GM18505 (cell line): ENCODE results near the gene CHAD.
"Not testable (repeated sequence)": the region's sequence is repeated elsewhere in the genome, so short reads cannot be mapped to it uniquely, and the experiment has no call there.

Experiments
- ATAC-seq: cut with Tn5 transposase; IDR thresholded peaks from one replicate; pipeline ENCODE4 v1.9.1; 2021; ENCODE audit not compliant: unreplicated experiment
- POLR2A ChIP-seq: IDR thresholded peaks from 4 replicates; pipeline ENCODE4 v1.6.1; 2011; ENCODE audit warnings: borderline replicate concordance; ENCODE audit not compliant: insufficient read depth, insufficient read length; ENCODE audit errors: extremely low read depth

CHAD gene

GRCh38 chr17:50447870-50448595 lies 20.6 kb downstream of the CHAD start:
- TF ChIP-seq POLR2A = no peak

GRCh38 chr17:50445730-50446325 lies 22.9 kb downstream of the CHAD start:
- ATAC-seq = no peak
- TF ChIP-seq POLR2A = no peak

More at GRCh38 chr17:50447870-50448595, 20.6 kb downstream of the CHAD start:
- no peak for ATAC-seq

- ATAC-seq = no peak
- no peak for TF ChIP-seq POLR2A
Measured at GRCh38 chr17:50444841-50445715, 23.6 kb downstream of the CHAD start.

GRCh38 chr17:50443505-50443974 lies 25.1 kb downstream of the CHAD start:
- no peak for TF ChIP-seq POLR2A
- no peak for ATAC-seq

DNA sequence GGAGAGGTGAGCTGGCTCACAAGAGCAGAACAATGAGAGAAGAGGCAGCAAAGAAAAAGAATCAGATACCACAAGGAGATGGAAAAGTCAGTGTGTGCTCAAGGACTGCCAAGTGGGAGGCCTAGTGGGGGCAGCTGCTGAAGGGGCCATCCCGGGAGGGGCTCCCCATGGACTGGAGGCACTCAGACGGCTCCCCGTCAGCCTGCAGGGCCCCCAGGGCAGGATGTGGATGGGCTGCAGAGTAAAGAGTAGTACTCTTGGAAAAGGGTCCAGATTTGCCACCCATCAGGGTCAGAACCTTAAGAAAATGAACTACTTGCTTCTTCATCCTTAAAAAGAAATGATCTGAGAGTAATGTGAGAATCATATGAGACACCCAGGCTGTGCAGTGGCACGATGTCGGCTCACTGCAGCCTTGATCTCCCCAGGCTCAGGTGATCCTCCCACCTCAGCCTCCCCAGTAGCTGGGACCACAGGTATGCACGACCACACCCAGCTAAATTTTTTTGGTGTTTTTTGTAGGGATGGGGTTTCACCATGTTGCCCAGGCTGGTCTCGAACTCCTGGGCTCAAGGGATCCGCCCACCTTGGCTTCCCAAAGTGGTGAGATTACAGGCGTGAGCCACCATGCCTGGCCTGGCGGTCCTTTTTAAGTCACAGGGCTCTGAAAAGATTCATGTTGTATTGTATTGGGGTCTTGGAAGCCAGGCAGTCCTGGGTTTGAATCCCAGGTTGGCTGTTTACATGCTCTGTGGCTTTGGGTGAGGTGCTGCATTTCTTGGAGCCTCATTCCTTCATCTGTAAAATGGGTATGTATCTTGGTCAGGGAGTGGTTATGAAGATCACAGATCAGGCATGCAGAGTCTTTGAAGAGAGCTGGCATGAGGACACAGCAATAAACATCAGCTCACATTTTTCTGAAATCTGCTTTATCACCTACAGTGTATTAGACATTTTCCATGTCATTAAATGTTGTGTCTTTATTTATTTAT lies 27.5 kb downstream of the CHAD start:
- TF ChIP-seq POLR2A = no peak
- ATAC-seq = no peak

DNA sequence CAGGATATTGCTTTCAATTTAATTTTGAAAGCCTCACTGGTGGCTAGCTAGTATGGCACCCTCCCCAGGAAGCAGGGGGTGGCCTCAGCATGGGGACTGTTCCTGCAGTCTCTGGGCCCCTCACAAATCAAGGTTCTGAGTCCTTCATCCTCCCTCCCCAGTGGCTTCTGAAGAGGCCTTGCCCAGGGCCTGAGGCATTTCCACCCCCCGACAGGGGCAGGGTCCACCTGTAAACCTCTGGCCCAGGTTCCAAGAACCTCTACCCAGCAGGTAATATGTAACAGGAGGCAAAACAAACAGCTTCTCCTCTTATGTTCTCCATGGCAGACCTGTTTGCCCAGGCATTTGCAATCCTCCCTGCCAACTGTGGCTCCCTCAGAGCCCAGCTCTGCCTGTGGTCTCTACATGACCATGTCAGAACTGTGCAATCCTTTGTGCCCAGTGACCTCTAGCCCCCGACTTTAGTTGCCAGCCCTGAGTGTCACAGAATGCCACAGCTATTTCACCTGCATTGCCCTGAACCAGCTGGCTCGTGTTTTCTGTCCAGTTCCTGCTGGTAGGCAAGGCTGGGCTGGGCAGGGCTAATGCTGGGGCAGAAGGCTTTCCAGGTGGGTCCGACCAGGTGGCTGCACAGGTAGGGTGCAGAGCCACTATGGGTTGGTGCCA lies 28.4 kb downstream of the CHAD start:
- no peak for ATAC-seq
- TF ChIP-seq POLR2A = no peak

- TF ChIP-seq POLR2A = no peak
- ATAC-seq = no peak
Measured at GRCh38 chr17:50439008-50439407, 29.7 kb downstream of the CHAD start.

DNA sequence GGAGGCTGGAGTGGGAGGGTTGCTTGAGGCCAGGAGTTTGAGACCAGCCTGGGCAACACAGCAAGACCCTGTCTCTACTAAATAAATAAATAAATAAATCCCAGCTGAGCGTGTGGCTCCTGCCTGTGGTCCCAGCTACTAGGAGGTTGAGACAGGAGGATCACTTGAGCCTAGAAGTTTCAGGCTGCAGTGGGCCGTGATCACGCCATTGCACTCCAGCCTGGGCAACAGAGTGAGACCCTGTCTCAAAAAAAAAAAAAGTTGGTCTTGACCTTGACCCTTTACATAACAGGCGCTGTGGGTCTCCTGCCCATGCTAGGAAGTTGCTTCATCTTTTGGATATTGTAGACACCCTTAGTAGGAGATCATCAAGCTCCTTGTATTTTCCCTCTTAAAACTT lies 31.3 kb downstream of the CHAD start:
- TF ChIP-seq POLR2A = no peak
- no peak for ATAC-seq

GRCh38 chr17:50432125-50432762 lies 36.4 kb downstream of the CHAD start:
- ATAC-seq = no peak
- TF ChIP-seq POLR2A = no peak

DNA sequence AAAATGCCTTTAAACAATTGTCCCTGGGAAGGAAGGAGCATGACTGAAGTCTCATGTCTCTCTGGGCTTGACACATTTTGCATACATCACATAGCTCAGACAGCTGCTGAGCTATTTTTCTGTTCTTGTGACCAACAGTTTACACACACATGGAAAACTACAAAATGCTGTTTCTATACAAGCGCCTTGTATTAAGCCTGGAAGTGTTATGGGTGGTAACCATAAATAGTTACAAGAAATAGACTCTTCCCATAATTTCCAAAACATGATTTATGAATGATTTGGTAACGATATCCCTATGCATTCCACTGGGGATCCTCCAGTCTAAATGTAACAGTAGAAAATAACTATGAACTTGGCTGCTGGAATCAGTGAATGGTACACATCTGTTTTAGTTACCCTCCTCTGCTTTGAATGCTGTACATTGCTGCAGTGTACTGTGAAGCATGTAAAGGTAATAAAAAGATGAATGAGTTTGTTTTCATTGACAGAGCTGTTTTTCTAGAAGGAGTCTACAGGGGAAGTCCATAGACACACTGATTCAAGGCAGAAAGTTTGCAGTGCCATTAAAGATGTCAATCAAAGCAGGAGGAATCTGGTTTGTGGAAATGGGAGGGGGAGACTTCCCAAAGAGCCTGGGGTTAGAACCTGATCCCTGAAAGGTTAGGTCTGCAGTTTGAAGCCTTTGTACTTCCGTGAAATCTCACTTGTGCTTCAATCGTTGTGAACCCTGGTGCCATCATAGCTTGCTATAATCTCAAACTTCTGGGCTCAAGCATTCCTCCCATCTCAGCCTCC lies 37.7 kb downstream of the CHAD start:
- ATAC-seq = no peak
- no peak for TF ChIP-seq POLR2A

DNA sequence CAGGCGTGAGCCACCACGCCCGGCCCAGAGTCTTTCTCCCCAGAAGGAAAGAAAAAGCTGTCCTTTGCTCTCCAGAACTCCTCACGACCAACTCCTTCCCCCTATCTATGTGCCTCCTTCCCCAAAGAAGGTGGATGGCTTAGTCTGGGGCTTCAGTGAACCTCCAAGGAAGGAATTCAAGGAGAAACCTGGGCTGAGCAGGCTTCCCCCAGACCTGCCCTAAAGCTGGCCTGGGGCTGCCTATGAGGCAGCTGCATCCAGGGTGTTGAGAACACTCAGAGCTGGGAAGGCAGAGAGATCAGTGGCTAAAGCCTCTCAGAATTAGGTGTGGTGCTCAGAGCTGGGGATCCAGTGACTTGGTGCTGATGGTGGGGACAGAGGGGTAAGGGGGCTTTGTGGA lies 38.9 kb downstream of the CHAD start:
- ATAC-seq = no peak
- TF ChIP-seq POLR2A = no peak

DNA sequence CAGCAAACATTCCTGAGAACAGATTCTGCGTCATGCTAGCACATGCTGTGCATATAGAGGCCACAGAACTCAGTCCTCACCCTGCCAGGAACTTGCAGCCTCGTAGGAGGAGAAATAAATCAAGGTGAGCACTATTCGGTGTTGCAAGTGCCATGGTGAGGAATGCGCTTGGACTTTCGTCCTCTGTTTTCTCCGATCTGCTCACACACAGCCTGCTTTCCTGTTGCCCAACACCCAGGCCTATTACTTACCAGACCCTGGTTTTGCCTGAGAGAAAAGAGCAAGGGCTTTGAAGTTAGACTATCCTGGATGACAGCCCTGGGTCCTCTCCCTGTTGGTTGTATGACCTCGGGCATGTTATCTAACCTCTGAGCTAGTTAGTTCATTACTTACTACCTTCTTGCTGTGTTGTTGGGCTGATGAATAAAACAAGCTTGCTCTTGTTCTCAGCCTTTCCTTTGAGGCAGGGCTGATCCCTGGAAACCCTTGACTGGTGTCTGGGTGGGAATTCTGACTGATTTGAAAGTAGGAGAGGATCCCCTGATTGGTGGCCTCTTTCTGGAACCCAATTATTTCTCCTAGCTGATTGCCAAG lies 39.8 kb downstream of the CHAD start:
- no peak for ATAC-seq
- TF ChIP-seq POLR2A = no peak

- not testable (repeated sequence) for ATAC-seq
Measured at GRCh38 chr17:50428126-50428525, 40.6 kb downstream of the CHAD start.
